HepG2 (cell line): Measurements from ENCODE around the gene CTAGE9. TPM values are rescaled to one million over a fixed set of nuclear protein-coding genes. Genes with fewer than 3 reads are reported as not detected.

Source experiments
- ATF2 ChIP-seq: sonication (generic); formaldehyde crosslinking; IDR thresholded peaks from 2 replicates; pipeline ENCODE4 v1.4.0; 2020; ENCODE audit warnings: missing genetic modification reagents
- ATF7-NPFF ChIP-seq: sonication (generic); formaldehyde crosslinking; IDR thresholded peaks from 2 replicates; pipeline ENCODE4 v1.8.1; 2023; ENCODE audit warnings: mild to moderate bottlenecking, low read depth, missing genetic modification reagents, moderate library complexity
- CC2D1A ChIP-seq: sonication (generic); formaldehyde crosslinking; IDR thresholded peaks from 2 replicates; pipeline ENCODE4 v1.8.1; 2023; ENCODE audit warnings: mild to moderate bottlenecking, missing genetic modification reagents
- ELF3 ChIP-seq: IDR thresholded peaks from 2 replicates; pipeline ENCODE4 v1.6.1; 2016; ENCODE audit warnings: missing genetic modification reagents, missing compliant biosample characterization
- GRHL1 ChIP-seq: sonication (generic); formaldehyde crosslinking; conservative IDR thresholded peaks from 2 replicates; pipeline ENCODE4 v1.8.0; 2022; ENCODE audit warnings: missing genetic modification reagents
- HHEX ChIP-seq: IDR thresholded peaks from 2 replicates; pipeline ENCODE4 v1.6.1; 2016; ENCODE audit warnings: control low read depth
- MNT ChIP-seq: fragments of 450-650 bp; IDR thresholded peaks from 2 replicates; pipeline ENCODE4 v1.6.1; 2016
- RBFOX2 ChIP-seq: fragments of 200-400 bp; formaldehyde crosslinking; IDR thresholded peaks from 2 replicates; pipeline ENCODE4 v1.6.1; 2017; ENCODE audit warnings: low read depth, mild to moderate bottlenecking, low read length
- SIX4 ChIP-seq: sonication (generic); formaldehyde crosslinking; IDR thresholded peaks from 2 replicates; pipeline ENCODE4 v1.4.0; 2020; ENCODE audit warnings: missing genetic modification reagents
- SKI ChIP-seq: fragments of 450-650 bp; IDR thresholded peaks from one replicate; pipeline ENCODE4 v1.6.1; 2018; ENCODE audit warnings: mild to moderate bottlenecking; ENCODE audit not compliant: partially characterized antibody
- SKIL ChIP-seq: sonication (generic); formaldehyde crosslinking; IDR thresholded peaks from 2 replicates; pipeline ENCODE4 v1.8.0; 2022; ENCODE audit warnings: missing genetic modification reagents, mild to moderate bottlenecking, moderate library complexity, borderline replicate concordance
- SOX5 ChIP-seq: IDR thresholded peaks from 2 replicates; pipeline ENCODE4 v1.6.1; 2016; ENCODE audit warnings: borderline replicate concordance
- ZBTB20 ChIP-seq: sonication (generic); formaldehyde crosslinking; IDR thresholded peaks from 2 replicates; pipeline ENCODE4 v1.8.1; 2023; ENCODE audit warnings: missing genetic modification reagents, low read depth, mild to moderate bottlenecking, borderline replicate concordance
- ZNF17 ChIP-seq: sonication (generic); formaldehyde crosslinking; IDR thresholded peaks from 2 replicates; pipeline ENCODE4 v1.5.0; 2020; ENCODE audit warnings: mild to moderate bottlenecking, missing genetic modification reagents
- ZNF296 ChIP-seq: sonication (generic); formaldehyde crosslinking; conservative IDR thresholded peaks from 2 replicates; pipeline ENCODE4 v1.5.0; 2020; ENCODE audit warnings: mild to moderate bottlenecking, missing genetic modification reagents
- ZNF503 ChIP-seq: sonication (generic); formaldehyde crosslinking; IDR thresholded peaks from 2 replicates; pipeline ENCODE4 v1.4.0; 2020; ENCODE audit warnings: missing genetic modification reagents
- ZNF546 ChIP-seq: sonication (generic); formaldehyde crosslinking; conservative IDR thresholded peaks from 2 replicates; pipeline ENCODE4 v1.8.1; 2023; ENCODE audit warnings: mild to moderate bottlenecking, missing genetic modification reagents
- ZNF605 ChIP-seq: sonication (generic); formaldehyde crosslinking; IDR thresholded peaks from 2 replicates; pipeline ENCODE4 v1.8.0; 2022; ENCODE audit warnings: mild to moderate bottlenecking, missing genetic modification reagents
- ZNF670 ChIP-seq: sonication (generic); formaldehyde crosslinking; IDR thresholded peaks from 2 replicates; pipeline ENCODE4 v1.8.0; 2022; ENCODE audit warnings: mild to moderate bottlenecking, missing genetic modification reagents, borderline replicate concordance
- ZNF766 ChIP-seq: sonication (generic); formaldehyde crosslinking; IDR thresholded peaks from 2 replicates; pipeline ENCODE4 v1.5.0; 2020; ENCODE audit warnings: missing genetic modification reagents, borderline replicate concordance
- polyA plus RNA-seq, 8 experiments: library from polyadenylated mRNA; depleted of rRNA in 3 of 8; stranded (reverse) in 7 of 8; unstranded in 1 of 8; fragments of >200 nt; fragmentation: Illumina TruSeq in 4 of 8; extraction: Trizol in 4 of 8; gene quantifications; 2 replicates each; pipeline versions ENCODE4 v1.2.1 to v1.2.3, GENCODE V29; 2011 to 2016; ENCODE audit warnings: low read depth in 4 of 8, missing spikeins in 1 of 8, mixed read lengths in 1 of 8; ENCODE audit not compliant: insufficient read depth in 1 of 8
- total RNA-seq, 5 experiments: library from RNA; depleted of rRNA; stranded (reverse); fragments of >200 nt; fragmentation: Illumina TruSeq; extraction: Trizol; gene quantifications; 2 replicates each; pipeline ENCODE4 v1.2.3, GENCODE V29; 2016; ENCODE audit warnings: low read depth in 1 of 5

CTAGE9 gene
- total and polyA plus RNA-seq, 2 of the 13 experiments (the other 11 are each of a cell fraction or from before 2014, with no cell fraction given), result not detected

- TF ChIP-seq CC2D1A (no peak), ZNF17 (CRISPR knock-in tag) (no peak), SOX5 (CRISPR knock-in tag) (peak; percentile 93; the same call in 1 of the 2 replicates), MNT (peak; percentile 39; the same call in 1 of the 2 replicates), SKIL (CRISPR knock-in tag) (peak; percentile 72; the same call in 1 of the 2 replicates), GRHL1 (CRISPR knock-in tag) (no peak), ATF7-NPFF (CRISPR knock-in tag) (no peak; the same call in 1 of the 2 replicates), ZNF605 (CRISPR knock-in tag) (peak; percentile 81; the same call in 1 of the 2 replicates), HHEX (CRISPR knock-in tag) (peak; percentile 67), ZNF503 (peak; percentile 92), RBFOX2 (peak; percentile 60), SKI (peak; percentile 61), ZNF670 (CRISPR knock-in tag) (peak; percentile 91; the same call in 1 of the 2 replicates), ZNF766 (CRISPR knock-in tag) (no peak), ZNF546 (CRISPR knock-in tag) (0 out of 2 replicates have a peak, but pooled peaks have one; percentile 12), ZNF296 (CRISPR knock-in tag) (no peak), ELF3 (peak; percentile 99), SIX4 (CRISPR knock-in tag) (peak; percentile 33; the same call in 1 of the 2 replicates), ZBTB20 (CRISPR knock-in tag) (peak; percentile 71; the same call in 1 of the 2 replicates), ATF2 (CRISPR knock-in tag) (peak; percentile 65)
These were observed 44.1 kb upstream of the CTAGE9 start (continued) for GRCh38 chr6:131754715-131755567.
